HepG2 (cell line): ENCODE data around the gene SOAT1. TPM values are rescaled to one million over a fixed set of nuclear protein-coding genes. Genes with fewer than 3 reads are reported as not detected.
A peak's percentile ranks its signal among the peaks of the same experiment; 100 is the strongest.

Experiments used
- ATAC-seq: fragments of 200-7000 bp; cut with Tn5 transposase; 3 replicates; pipeline ENCODE4 v1.9.1; 2020; ENCODE audit warnings: mild to moderate bottlenecking, moderate library complexity
- BruUV-seq: library from RNA; stranded (reverse); fragments of 400-500 nt; replicated peaks from 2 replicates; lab custom pipeline; 2021; lab: Mats Ljungman, UMichigan
- CTCF ChIA-PET: fragments of 300-600 bp; formaldehyde crosslinking; extraction: SDS; loops from one replicate; lab custom pipeline; 2021; ENCODE audit warnings: low total read pairs, inconsistent platforms, low intra/inter-chr PET ratio; lab: Yijun Ruan, JAX
- POLR2A ChIA-PET: fragments of 350-600 bp; sonication (Branson Sonifier 250); formaldehyde crosslinking; loops from one replicate; lab custom pipeline; 2020; ENCODE audit warnings: antibody characterized with exemption, inconsistent platforms; lab: Yijun Ruan, JAX
- DNase-seq: peaks from one replicate; pipeline ENCODE4 v3.0.0-alpha.2; 2015; ENCODE audit warnings: low spot score
- FAIRE-seq: peaks from 3 replicates; lab custom pipeline; 2011; peaks lifted over from hg19 to GRCh38; lab: Jason Lieb, UNC
- H2AFZ ChIP-seq: one replicate; pipeline ENCODE4 v1.6.1; 2011; ENCODE audit warnings: low read length, inconsistent platforms
- H3K27ac ChIP-seq: fragments of 300-600 bp; 3 replicates; pipeline ENCODE4 v1.8.0; 2011; ENCODE audit warnings: mixed run types, mild to moderate bottlenecking, mixed read lengths, low read length, inconsistent platforms; ENCODE audit not compliant: insufficient read depth; ENCODE audit errors: extremely low read length
- H3K27me3 ChIP-seq, 2 experiments: fragments of 200-600 bp in 1 of 2; 2 replicates in 1 of 2; 3 replicates in 1 of 2; pipeline versions ENCODE4 v1.6.0 to v1.8.0; 2011; ENCODE audit warnings: low read length in 2 of 2, mild to moderate bottlenecking in 2 of 2, moderate library complexity in 2 of 2, inconsistent platforms in 1 of 2; ENCODE audit not compliant: insufficient read depth in 2 of 2, control insufficient read depth in 1 of 2
- H3K36me3 ChIP-seq, 2 experiments: fragments of 200-600 bp in 1 of 2; replicated peaks in 1 of 2; 2 replicates in 1 of 2; 3 replicates in 1 of 2; pipeline versions ENCODE4 v1.5.1 to v1.8.0; 2011; ENCODE audit warnings: low read length in 2 of 2, inconsistent platforms in 1 of 2; ENCODE audit not compliant: insufficient read depth in 2 of 2, control insufficient read depth in 1 of 2
- H3K4me1 ChIP-seq: 2 replicates; pipeline ENCODE4 v1.5.1; 2012; ENCODE audit warnings: low read length, inconsistent platforms; ENCODE audit not compliant: insufficient read depth
- H3K4me2 ChIP-seq: 2 replicates; pipeline ENCODE4 v1.6.0; 2011; ENCODE audit warnings: low read depth, low read length, inconsistent platforms
- H3K4me3 ChIP-seq, 3 experiments: fragments of 200-600 bp in 1 of 3; sonication (generic), shearing (Covaris generic) in 1 of 3; replicated peaks in 1 of 3; 2 replicates each; pipeline ENCODE4 v1.5.1; 2011 to 2016; ENCODE audit warnings: low read length in 3 of 3, inconsistent platforms in 2 of 3, low read depth in 2 of 3, mild to moderate bottlenecking in 2 of 3, control low read depth in 1 of 3, mixed read lengths in 1 of 3; ENCODE audit not compliant: insufficient read depth in 1 of 3
- H3K79me2 ChIP-seq: one replicate; pipeline ENCODE4 v1.6.1; 2011; ENCODE audit warnings: low read length, inconsistent platforms; ENCODE audit not compliant: insufficient read depth
- H3K9ac ChIP-seq: 2 replicates; pipeline ENCODE4 v1.6.0; 2011; ENCODE audit warnings: mild to moderate bottlenecking, low read depth, low read length, inconsistent platforms; ENCODE audit not compliant: insufficient read depth
- H3K9me3 ChIP-seq: 2 replicates; pipeline ENCODE4 v1.5.1; 2012; ENCODE audit warnings: mild to moderate bottlenecking, low read length
- H4K20me1 ChIP-seq: 2 replicates; pipeline ENCODE4 v1.6.0; 2011; ENCODE audit warnings: inconsistent platforms, mild to moderate bottlenecking, low read length, moderate library complexity; ENCODE audit not compliant: insufficient read depth
- ZNF20 ChIP-seq: sonication (generic); formaldehyde crosslinking; IDR thresholded peaks from 2 replicates; pipeline ENCODE4 v1.4.0; 2020; ENCODE audit warnings: mild to moderate bottlenecking, moderate library complexity, missing genetic modification reagents
- ZNF652 ChIP-seq: IDR thresholded peaks from 2 replicates; pipeline ENCODE4 v1.6.1; 2016; ENCODE audit warnings: low read depth, borderline replicate concordance
- WGBS: methylation state at CpG from one replicate; pipeline ENCODE4 v1.1.6; 2017; ENCODE audit warnings: low lambda C conversion rate; 5-methylcytosine and 5-hydroxymethylcytosine counted together
- in situ Hi-C: cut with HindIII; loops from 2 replicates; pipeline ENCODE4 v1.10.0; 2017; ENCODE audit warnings: low pct_unique_long_range_greater_than_20kb; ENCODE audit not compliant: extremely low pct_ligation_motif_present
- intact Hi-C: fragments of 100-400 bp; cut with micrococcal nuclease; formaldehyde crosslinking; loops from one replicate; pipeline ENCODE4 v1.10.0; 2022; ENCODE audit not compliant: unreplicated experiment
- polyA plus RNA-seq, 8 experiments: library from polyadenylated mRNA; depleted of rRNA in 3 of 8; stranded (reverse) in 7 of 8; unstranded in 1 of 8; fragments of >200 nt; fragmentation: Illumina TruSeq in 4 of 8; extraction: Trizol in 4 of 8; gene quantifications; 2 replicates each; pipeline versions ENCODE4 v1.2.1 to v1.2.3, GENCODE V29; 2011 to 2016; ENCODE audit warnings: low read depth in 4 of 8, missing spikeins in 1 of 8, mixed read lengths in 1 of 8; ENCODE audit not compliant: insufficient read depth in 1 of 8
- total RNA-seq, 5 experiments: library from RNA; depleted of rRNA; stranded (reverse); fragments of >200 nt; fragmentation: Illumina TruSeq; extraction: Trizol; gene quantifications; 2 replicates each; pipeline ENCODE4 v1.2.3, GENCODE V29; 2016; ENCODE audit warnings: low read depth in 1 of 5
- TF ChIP-seq, protein P1 (sequence below): IDR thresholded peaks from 2 replicates; pipeline ENCODE4 v1.6.1; 2016; ENCODE audit warnings: mild to moderate bottlenecking
- TF ChIP-seq, protein P2 (sequence below): sonication (generic); formaldehyde crosslinking; IDR thresholded peaks from 2 replicates; pipeline ENCODE4 v1.4.0; 2020; ENCODE audit warnings: missing genetic modification reagents, borderline replicate concordance
- TF ChIP-seq, protein P3 (sequence below): sonication (generic); formaldehyde crosslinking; IDR thresholded peaks from 2 replicates; pipeline ENCODE4 v1.4.0; 2020; ENCODE audit warnings: missing genetic modification reagents, borderline replicate concordance
- TF ChIP-seq, protein P4 (sequence below): sonication (generic); formaldehyde crosslinking; IDR thresholded peaks from 2 replicates; pipeline ENCODE4 v1.5.1; 2020; ENCODE audit warnings: mild to moderate bottlenecking, missing genetic modification reagents

The SOAT1 gene
- total and polyA plus RNA-seq, 2 of the 13 experiments (the other 11 are each of a cell fraction or from before 2014, with no cell fraction given), result 22.3 to 52.0 TPM

DNA sequence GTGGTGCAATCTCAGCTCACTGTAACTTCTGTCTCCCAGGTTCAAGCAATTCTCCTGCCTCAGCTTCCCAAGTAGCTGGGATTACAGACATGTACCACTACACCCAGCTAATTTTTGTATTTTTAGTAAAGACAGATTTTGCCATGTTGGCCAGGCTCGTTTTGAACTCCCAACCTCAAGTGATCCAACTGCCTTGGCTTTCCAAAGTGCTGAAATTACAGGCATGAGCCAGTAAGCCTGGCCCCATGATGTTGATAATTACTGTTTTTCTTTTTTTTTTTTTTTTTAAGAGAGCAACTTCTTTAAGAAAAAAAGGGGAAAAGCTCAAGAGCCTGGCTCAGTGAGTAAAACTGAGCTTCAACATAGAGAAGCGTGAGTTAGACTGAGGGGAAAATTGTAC lies 9.6 kb upstream of the SOAT1 start (continued):
- TF ChIP-seq, protein P1, sequence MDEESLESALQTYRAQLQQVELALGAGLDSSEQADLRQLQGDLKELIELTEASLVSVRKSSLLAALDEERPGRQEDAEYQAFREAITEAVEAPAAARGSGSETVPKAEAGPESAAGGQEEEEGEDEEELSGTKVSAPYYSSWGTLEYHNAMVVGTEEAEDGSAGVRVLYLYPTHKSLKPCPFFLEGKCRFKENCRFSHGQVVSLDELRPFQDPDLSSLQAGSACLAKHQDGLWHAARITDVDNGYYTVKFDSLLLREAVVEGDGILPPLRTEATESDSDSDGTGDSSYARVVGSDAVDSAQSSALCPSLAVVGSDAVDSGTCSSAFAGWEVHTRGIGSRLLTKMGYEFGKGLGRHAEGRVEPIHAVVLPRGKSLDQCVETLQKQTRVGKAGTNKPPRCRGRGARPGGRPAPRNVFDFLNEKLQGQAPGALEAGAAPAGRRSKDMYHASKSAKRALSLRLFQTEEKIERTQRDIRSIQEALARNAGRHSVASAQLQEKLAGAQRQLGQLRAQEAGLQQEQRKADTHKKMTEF (CRISPR knock-in tag), result no peak
- TF ChIP-seq ZNF20 (CRISPR knock-in tag), result no peak
- TF ChIP-seq, protein P2, sequence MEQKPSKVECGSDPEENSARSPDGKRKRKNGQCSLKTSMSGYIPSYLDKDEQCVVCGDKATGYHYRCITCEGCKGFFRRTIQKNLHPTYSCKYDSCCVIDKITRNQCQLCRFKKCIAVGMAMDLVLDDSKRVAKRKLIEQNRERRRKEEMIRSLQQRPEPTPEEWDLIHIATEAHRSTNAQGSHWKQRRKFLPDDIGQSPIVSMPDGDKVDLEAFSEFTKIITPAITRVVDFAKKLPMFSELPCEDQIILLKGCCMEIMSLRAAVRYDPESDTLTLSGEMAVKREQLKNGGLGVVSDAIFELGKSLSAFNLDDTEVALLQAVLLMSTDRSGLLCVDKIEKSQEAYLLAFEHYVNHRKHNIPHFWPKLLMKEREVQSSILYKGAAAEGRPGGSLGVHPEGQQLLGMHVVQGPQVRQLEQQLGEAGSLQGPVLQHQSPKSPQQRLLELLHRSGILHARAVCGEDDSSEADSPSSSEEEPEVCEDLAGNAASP, result no peak
- TF ChIP-seq, protein P3, sequence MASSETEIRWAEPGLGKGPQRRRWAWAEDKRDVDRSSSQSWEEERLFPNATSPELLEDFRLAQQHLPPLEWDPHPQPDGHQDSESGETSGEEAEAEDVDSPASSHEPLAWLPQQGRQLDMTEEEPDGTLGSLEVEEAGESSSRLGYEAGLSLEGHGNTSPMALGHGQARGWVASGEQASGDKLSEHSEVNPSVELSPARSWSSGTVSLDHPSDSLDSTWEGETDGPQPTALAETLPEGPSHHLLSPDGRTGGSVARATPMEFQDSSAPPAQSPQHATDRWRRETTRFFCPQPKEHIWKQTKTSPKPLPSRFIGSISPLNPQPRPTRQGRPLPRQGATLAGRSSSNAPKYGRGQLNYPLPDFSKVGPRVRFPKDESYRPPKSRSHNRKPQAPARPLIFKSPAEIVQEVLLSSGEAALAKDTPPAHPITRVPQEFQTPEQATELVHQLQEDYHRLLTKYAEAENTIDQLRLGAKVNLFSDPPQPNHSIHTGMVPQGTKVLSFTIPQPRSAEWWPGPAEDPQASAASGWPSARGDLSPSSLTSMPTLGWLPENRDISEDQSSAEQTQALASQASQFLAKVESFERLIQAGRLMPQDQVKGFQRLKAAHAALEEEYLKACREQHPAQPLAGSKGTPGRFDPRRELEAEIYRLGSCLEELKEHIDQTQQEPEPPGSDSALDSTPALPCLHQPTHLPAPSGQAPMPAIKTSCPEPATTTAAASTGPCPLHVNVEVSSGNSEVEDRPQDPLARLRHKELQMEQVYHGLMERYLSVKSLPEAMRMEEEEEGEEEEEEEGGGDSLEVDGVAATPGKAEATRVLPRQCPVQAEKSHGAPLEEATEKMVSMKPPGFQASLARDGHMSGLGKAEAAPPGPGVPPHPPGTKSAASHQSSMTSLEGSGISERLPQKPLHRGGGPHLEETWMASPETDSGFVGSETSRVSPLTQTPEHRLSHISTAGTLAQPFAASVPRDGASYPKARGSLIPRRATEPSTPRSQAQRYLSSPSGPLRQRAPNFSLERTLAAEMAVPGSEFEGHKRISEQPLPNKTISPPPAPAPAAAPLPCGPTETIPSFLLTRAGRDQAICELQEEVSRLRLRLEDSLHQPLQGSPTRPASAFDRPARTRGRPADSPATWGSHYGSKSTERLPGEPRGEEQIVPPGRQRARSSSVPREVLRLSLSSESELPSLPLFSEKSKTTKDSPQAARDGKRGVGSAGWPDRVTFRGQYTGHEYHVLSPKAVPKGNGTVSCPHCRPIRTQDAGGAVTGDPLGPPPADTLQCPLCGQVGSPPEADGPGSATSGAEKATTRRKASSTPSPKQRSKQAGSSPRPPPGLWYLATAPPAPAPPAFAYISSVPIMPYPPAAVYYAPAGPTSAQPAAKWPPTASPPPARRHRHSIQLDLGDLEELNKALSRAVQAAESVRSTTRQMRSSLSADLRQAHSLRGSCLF (CRISPR knock-in tag), result no peak

DNA sequence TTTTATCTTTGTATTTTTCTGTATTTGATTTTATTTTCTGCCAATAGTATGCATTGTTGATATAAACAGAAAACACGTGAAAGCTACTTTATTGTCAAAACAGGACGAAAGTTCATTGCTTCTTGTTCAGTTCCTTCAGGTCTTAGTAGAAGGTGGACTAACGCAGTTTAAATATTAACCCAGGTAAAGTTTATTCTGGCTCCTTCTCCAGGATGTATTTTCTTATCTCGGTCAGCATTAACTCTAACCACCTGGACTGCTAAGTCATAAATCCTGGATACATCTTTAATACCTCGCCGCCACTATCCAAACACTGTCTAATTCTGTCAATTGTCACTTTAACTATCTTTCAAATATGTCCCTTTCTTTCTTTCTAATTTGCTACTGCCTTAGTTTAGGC lies 5.7 kb upstream of the SOAT1 start:
- Histone ChIP-seq H3K9me3 (no peaks in the 10 kb centered on the region), H3K27ac (no peak overlapping the region), H4K20me1 (no peaks in the 10 kb centered on the region), H3K4me1 (peaks cover 44% of the 10 kb centered on the region), H3K79me2 (no peaks in the 10 kb centered on the region), H3K4me3 (peak overlapping the region in 1 of 3 experiments; percentile 33; a peak in 2 of 6 replicates), H2AFZ (no peak overlapping the region), H3K27me3 (no peaks in the 10 kb centered on the region), H3K4me2 (peak overlapping the region; percentile 63), H3K9ac (no peak overlapping the region), H3K36me3 (no peaks in the 10 kb centered on the region)
- no TSS peak for BruUV-seq
- intact Hi-C loops (no loop called here), in situ Hi-C loops (no loop called here)
- FAIRE-seq, result peak; percentile 52
- ChIA-PET POLR2A (no interaction called here), CTCF (no interaction called here)
- no peak for DNase-seq
- 0% methylated on average over 6 of the region's 6 CpGs for whole genome bisulfite sequencing
- no peak for ATAC-seq
- peak; percentile 53; the same call in 1 of the 2 replicates for TF ChIP-seq ZNF652 (CRISPR knock-in tag)
- TF ChIP-seq, protein P4, sequence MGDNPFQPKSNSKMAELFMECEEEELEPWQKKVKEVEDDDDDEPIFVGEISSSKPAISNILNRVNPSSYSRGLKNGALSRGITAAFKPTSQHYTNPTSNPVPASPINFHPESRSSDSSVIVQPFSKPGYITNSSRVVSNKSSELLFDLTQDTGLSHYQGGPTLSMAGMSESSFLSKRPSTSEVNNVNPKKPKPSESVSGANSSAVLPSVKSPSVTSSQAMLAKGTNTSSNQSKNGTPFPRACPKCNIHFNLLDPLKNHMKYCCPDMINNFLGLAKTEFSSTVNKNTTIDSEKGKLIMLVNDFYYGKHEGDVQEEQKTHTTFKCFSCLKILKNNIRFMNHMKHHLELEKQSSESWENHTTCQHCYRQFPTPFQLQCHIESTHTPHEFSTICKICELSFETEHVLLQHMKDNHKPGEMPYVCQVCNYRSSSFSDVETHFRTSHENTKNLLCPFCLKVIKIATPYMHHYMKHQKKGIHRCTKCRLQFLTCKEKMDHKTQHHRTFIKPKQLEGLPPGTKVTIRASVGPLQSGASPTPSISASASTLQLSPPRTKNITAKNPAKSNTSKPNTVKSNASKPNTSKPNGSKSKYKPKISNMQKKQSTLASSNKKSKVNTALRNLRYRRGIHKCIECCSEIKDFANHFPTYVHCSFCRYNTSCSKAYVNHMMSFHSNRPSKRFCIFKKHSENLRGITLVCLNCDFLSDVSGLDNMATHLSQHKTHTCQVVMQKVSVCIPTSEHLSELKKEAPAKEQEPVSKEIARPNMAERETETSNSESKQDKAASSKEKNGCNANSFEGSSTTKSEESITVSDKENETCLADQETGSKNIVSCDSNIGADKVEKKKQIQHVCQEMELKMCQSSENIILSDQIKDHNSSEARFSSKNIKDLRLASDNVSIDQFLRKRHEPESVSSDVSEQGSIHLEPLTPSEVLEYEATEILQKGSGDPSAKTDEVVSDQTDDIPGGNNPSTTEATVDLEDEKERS (CRISPR knock-in tag), result no peak
